ENCODE data around the gene KCNK1.

DNA sequence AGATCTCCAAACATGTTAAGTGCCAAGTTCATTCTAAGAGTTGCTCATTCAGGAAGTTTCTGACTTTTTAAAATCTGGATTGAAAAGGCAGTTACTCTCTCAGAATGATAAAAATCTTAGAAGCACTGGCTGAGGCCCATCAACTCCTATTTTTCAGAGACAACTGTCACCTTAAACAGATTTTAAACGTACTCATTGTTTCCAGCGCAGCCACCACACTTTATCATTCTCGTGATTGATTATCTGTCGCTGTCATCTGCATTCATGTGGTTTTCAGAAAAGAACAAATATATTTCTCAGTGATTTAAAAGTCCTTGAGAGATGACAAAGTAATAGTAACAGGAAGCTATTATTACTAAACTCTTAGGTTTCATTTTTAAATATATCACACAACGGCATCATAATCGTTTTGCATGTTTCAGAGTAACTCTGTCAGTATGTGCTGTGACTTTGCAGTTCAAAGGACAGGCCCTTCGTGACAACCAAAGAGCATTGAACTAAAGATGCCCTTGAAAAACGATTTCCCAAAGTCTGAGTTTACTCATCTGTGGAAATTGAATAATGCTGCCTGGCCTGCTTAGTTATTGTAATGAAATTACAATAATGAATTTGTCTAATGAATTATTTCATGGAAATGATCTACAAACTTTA, 14.9 kb upstream of the KCNK1 start:
- TF ChIP-seq CTCF (IDR thresholded peaks at IDR 0.05) = no peak
- no peak for TF ChIP-seq POLR2A (IDR thresholded peaks at IDR 0.05)

All from testis (tissue), 2 donors.